D721Med (cell line): ENCODE measurements around the gene MEIS1.

Experiments
- DNase-seq: peaks from one replicate; pipeline ENCODE4 v3.0.0; 2011; ENCODE audit warnings: low spot score; ENCODE audit not compliant: insufficient read length
- FAIRE-seq: peaks from 2 replicates; lab custom pipeline; 2011; peaks lifted over from hg19 to GRCh38; lab: Jason Lieb, UNC
- TF ChIP-seq, protein P1 (sequence below): IDR thresholded peaks from 2 replicates; pipeline ENCODE4 v1.5.1; 2012; ENCODE audit warnings: mild to moderate bottlenecking, control low read depth; ENCODE audit not compliant: insufficient read depth; ENCODE audit errors: missing control alignments

The MEIS1 gene

DNA sequence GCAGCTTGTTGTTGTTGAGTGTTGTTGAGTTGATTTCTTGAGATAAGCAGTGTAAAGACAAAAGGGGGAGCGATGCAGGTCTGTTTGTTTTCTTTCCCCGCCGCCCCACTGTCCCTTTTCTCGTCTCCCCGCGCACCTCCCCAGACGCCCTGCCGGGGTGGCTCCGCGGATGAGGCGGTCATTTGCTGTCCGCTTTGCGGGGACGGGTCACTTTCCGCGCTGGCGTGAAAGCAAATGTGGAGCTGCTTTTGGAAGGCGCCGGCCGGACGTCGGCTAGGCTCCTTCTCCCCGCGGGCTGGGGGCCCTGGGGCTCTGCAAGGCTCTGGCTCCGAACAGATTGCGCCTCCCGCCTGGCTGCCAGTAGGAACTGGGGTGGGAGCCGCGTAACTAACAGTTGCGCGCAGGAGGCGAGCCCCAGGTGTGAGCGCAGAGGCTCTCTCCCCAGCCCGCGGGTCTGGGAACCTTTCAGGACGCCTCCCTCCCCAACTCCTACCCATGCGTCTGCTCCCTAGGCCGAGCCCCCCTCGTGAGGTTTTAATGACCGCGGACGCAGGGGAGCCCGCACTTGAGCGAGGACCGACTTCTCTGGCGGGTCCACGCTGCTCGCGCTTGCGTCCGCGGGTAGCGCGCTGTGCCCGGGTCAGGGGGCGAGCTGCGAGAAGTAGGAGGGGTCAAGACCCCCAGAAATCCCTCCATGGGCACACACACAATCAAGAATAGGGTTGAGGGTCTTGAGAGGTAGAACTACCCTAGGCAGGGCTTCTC lies 146.6 kb downstream of the MEIS1 start:
- no peak for DNase-seq
- TF ChIP-seq, protein P1, sequence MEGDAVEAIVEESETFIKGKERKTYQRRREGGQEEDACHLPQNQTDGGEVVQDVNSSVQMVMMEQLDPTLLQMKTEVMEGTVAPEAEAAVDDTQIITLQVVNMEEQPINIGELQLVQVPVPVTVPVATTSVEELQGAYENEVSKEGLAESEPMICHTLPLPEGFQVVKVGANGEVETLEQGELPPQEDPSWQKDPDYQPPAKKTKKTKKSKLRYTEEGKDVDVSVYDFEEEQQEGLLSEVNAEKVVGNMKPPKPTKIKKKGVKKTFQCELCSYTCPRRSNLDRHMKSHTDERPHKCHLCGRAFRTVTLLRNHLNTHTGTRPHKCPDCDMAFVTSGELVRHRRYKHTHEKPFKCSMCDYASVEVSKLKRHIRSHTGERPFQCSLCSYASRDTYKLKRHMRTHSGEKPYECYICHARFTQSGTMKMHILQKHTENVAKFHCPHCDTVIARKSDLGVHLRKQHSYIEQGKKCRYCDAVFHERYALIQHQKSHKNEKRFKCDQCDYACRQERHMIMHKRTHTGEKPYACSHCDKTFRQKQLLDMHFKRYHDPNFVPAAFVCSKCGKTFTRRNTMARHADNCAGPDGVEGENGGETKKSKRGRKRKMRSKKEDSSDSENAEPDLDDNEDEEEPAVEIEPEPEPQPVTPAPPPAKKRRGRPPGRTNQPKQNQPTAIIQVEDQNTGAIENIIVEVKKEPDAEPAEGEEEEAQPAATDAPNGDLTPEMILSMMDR: no peak
- no peak for FAIRE-seq

- no peak for FAIRE-seq
- no peak for DNase-seq
- TF ChIP-seq, protein P1: no peak
Measured at GRCh38 chr2:66582104-66582986, 147.4 kb downstream of the MEIS1 start.

GRCh38 chr2:66582987-66583880 lies 148.3 kb downstream of the MEIS1 start:
- TF ChIP-seq, protein P1: no peak
- FAIRE-seq (no peak), DNase-seq (no peak)

DNA sequence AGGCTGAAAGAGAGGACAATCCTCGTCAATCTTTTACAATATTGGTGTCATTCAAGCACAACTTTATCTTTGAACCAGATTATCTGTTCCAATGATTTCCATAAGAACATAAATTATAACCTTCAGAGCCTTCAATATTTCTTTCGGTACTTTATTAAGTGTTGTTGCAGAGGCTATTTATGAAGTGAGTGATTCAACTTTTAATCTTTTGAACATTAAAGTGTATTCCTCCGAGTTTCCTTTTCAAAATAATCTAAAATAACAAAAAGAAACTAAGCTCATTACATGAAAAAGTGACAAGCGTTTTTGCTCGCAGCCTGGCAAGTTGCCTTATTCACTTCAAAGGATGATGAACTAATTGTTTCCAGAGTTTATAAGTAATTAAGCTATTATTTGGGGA lies 149.0 kb downstream of the MEIS1 start:
- DNase-seq: no peak
- TF ChIP-seq, protein P1: no peak
- FAIRE-seq: no peak

GRCh38 chr2:66585587-66585986 lies 150.7 kb downstream of the MEIS1 start:
- no peak for DNase-seq
- TF ChIP-seq, protein P1: no peak
- FAIRE-seq: no peak

GRCh38 chr2:66587216-66587615 lies 152.3 kb downstream of the MEIS1 start:
- FAIRE-seq: no peak
- no peak for DNase-seq
- TF ChIP-seq, protein P1: peak; percentile 45
